Activated CD4-positive, CD25-positive, alpha-beta regulatory T cell treated with anti-CD3 and anti-CD28 coated beads, Interleukin-2, amount 50 U/mL, for 72 hours (primary cell): ENCODE data around the gene NDE1.
"Not testable (repeated sequence)": the region's sequence is repeated elsewhere in the genome, so short reads cannot be mapped to it uniquely, and the experiment has no call there.

ENCODE experiments used
- DNase-seq: peaks from one replicate; pipeline ENCODE4 v3.0.0; 2021

Gene NDE1, protein sequence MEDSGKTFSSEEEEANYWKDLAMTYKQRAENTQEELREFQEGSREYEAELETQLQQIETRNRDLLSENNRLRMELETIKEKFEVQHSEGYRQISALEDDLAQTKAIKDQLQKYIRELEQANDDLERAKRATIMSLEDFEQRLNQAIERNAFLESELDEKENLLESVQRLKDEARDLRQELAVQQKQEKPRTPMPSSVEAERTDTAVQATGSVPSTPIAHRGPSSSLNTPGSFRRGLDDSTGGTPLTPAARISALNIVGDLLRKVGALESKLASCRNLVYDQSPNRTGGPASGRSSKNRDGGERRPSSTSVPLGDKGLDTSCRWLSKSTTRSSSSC

DNA sequence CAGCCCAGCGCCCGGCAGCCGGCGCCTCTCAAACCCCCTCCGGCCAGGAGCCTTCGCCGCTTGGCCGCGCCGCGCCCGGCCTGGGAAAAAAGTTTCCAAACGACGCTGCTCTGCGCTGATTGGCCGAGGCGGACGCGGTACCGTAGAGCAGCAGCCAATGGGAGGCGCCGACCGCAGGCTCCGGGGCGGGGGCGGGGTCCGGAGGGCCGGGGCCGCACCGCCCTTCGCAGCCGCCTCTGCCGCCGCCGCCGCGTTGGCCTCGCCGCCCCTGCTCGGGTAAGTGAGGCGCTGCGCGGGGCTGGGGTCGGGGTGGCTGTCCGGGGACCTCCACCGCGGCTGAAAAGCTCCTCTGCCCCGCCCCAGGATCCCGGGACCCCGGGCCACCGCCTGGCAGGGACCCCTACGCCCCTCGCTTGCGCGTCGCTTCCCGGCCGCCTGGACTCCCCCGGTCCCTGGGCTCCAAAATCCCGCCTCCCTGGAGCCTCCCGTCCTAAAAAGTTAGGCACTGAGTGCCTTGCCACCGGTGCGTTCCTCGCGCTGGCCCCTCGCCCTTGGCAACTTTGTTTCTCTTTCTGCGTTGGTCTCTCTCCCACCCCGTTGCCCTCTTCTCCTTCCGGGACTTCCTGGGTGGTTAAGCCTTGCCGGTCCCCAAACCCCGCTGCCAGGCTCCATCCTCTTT lies at the start of gene NDE1:
NDE1 (plus strand) TSS at position 227 of the 679 bp plus-strand sequence. CDS start 14,534 bp downstream, outside the sequence.
- peak; percentile 82 for DNase-seq

DNA sequence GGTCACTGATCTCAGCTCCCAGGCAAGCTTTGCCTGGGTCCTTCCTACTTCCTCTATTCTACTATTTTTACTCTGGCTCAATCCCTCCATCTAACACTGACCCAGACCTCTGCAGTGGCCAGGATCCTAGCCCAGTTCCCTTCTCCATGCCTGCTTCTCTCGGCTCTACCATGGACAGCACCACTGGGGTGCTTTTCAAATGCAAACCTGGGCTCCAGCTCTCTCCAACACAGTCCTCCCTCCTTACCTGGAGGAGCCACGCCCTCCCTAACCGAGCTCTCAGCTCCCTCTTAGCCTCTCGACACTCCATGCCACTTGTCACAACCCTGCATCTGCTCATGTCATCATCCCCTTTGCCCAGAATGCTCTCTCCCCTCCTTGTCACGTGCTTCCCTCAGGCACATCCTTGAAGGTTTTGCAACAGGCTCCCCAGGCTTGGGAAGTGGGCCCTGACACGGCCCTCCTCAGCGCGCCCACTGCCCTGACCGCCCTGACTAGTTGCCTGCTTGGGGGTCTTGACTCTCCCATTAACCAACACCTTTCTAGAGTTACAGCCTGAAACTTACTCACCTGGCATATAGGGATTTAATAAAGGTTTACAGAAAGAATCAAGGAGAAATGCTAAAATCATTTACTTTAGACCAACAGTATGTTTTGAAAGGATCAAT lies 48.7 kb upstream of the NDE1 start:
- no peak for DNase-seq

DNA sequence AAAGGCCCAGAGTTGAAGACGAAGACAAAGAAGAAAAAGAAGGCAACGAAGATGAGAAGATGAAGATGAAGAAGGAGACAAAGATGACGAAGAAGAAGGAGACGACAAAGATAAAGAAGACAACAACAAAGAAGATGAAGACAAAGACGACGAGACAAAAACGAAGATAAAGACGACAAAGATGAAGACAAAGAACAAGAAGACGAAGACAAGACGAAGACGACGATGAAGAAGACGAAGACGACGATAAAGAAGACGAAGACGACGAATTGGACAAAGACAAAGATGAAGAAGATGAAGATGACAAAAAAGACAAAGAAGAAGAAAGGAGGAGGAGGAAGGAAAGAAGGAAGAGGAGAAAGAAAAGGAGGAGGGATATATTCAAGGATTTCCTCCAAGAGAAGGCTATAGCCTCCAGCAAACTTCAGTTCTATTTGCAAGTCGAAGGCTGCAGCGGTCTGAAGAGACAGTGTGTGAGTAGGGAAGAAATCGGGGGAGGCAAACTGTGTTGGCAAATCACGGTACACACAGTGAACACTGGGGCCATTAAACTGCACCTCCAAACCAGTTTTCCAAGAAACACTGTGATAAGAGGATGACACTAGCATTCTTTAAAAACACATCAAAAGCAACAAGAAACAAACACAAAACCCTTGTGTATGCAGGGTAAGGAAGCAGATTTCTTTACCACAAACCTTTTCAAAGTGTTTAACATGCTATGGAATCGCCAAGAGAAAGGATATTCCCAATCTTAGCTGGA lies 47.6 kb upstream of the NDE1 start:
- no peak for DNase-seq

DNA sequence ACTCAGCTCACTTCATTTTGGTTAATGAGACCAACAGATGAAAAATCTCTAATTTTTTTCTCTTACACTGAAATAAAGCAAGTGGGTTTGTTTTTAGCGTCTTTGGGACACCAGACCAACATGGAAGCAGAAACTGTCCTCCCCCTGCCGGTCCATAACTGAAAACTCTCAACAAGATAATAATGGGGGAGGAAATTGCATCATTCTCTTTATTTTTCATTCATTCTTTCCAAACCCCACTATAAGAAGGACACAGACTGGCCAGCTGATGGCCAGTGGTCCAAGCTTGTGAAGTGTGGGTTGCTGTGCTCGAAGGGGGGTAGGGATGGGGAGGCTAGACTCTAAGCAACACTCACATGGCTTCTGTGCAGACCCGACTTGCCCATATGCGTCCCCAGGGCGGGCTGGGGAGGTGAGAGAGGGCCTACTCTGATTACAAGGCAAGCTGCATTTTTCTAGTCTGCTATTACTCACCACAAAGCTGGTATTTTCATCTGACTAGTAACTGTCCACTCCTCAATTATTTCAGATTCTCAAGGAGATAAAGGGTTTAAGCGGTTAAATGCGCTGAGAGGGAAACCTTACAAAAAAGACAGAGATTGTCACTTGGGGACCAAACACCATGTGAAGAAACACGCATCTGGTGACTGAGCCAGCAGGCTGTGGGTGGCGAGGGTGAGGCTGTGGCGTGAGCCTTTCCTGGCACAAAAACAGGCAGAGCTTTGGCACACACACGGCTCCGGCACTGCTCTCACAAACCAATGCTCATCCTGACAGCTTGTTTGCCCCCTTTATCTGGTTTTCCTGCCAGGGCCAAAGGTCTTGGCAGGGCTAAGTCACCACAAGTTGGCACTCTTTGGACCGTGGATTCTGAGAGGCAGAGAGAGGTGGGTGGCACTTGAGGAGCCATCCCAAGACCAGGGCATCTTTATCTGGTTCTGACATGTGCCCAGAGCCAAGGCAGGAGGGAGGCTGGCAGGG lies 45.3 kb upstream of the NDE1 start:
- DNase-seq: no peak

DNA sequence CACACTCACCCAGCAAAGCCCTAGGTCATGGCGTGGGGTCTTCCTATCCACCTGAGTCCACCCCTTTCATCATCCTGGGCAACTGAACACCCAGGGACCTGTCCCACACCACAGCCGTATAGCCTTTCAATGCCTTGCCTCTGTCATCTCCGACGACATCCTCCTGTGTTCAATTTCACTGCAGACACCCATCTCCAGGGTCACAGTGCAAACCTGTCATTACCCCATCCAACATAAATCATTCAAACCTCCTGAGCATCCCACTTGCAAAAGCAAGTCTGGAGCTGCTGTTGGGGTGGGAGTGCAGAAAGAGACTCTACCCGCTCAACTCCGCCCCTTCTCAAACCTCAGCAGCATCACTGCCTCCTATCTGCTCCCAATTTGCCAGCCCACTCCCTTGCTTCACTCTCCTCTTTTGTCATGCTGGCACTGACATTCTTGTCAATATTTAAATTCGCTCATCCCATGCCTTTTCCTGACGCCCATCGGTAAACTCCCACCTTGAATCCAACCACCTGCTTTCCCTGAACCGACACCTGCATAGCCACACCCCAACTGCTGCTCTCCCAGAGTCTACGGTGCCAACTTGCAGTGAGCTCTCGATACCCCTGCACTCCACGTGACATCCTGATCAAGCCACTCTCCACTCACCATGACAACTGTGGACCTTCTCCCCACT lies 44.1 kb upstream of the NDE1 start:
- no peak for DNase-seq

DNA sequence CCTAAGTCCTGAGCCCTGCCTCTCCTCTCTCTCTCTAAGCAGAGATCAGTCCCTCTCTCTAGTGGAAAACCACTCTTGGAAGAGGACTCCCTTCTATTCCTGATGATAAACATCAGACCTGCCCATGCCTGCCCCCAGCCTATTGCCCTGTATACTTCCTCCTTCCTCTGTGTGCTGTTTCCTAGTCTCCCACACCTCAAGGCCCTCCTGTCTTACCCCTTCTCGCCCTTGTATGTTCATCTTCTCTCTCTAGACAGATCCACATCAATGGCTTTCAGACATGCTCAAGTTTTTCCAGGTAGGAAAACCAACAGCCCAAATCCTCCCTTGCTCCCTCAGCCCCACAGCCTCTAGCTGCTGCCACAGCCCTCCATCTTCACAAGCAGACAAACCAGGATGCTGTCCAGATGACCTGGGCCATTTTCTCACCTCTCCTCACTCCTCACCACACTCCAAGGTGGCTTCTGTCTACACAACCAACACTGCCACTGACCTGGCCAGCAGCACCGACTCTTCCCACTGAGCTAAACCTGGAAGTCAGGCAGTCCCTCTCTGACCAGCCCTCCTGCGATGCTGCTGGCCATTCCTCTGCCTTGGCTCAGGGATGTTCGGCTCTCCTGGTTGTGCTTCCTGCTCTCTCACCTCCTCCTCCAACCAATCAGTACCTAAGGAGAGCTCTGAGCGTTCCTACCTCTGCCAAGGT lies 43.4 kb upstream of the NDE1 start:
- no peak for DNase-seq

DNA sequence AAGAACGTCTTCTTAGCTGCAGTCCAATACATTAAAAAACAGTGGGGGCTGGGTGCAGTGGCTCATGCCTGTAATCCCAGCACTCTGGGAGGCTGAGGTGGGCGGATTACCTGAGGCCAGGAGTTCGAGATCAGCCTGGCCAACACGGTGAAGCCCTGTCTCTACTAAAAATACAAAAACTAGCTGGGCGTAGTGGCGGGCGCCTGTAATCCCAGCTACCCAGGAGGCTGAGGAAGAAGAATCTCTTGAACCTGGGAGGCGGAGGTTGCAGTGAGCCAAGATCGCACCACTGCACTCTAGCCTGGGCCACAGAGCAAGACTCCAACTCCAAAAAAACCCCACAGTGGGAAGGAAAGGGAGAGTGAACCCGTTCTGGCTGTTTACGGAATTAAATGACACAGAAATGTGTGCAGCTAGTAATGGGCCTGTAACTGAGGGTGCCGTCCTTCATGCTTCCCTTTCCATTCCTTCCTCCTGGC lies 42.8 kb upstream of the NDE1 start:
- not testable (repeated sequence) for DNase-seq

DNA sequence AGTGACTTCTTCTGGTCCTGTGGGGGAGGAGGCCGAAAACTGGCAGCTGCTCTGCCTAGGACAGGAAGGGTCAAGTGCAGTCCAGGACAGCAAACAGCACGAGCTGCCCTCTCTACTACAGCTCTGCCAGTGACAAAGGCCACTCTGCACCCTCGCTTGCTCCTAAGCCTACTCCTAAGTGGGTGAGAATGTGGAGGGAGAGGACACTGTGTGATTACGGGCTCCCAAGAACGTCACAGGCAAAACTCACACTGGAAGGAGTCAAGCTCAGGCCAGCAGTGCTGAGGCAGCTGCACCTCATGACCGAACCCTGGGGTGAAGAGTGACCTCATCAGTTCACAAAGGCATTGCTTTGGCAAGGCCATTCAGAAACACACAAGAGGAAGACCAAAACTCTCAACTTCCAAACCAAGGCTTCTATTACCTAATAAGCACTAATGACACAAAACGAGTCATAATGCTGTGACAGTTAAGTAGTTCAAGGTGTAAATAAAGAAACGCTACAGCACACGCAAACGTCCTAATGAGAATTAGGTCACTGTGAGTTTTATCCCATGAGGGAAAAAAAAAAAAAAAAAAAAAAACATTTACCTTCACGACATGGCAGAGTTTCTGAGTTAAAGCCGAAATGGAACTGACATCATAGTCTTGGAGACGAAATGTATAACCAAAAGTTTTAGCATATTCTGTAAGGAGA lies 42.2 kb upstream of the NDE1 start:
- DNase-seq: no peak

DNA sequence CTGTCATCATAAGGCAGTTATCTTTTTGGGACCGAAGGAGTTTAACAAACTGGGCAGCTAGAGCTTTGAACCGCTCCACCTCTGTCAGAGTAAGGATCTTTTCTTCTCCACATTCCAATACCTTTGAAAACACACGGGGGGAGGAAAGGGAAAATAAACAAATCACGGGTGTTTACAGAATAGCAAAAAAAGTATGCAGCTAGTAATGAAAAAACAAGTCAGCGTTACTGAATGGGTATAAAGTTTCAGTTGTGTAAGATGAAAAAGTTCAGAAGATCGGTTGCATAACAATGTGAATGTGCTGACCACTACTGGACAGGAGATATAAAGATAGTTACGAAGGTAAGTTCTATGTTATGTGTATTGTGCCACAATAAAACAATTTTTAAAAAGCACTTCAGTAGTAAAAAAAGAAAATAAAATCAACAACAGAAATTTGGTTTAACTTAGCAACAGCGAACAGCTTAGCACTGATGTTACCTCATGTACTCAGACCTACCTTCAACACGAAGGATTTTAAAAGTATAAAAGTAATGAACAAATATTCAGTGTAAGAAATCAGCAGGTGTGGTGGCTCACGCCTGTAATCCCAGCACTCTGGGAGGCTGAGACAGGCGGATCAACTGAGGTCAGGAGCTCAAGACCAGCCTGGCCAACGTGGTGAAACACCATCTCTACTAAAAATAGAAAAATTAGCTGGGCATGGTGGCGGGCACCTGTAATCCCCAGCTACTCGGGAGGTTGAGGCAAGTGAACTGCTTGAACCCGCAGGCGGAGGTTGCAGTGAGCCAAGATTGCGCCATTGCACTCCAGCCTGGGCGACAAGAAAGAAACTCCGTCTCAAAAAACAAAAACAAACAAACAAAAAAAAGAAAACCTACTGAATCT lies 41.4 kb upstream of the NDE1 start:
- DNase-seq: no peak

DNA sequence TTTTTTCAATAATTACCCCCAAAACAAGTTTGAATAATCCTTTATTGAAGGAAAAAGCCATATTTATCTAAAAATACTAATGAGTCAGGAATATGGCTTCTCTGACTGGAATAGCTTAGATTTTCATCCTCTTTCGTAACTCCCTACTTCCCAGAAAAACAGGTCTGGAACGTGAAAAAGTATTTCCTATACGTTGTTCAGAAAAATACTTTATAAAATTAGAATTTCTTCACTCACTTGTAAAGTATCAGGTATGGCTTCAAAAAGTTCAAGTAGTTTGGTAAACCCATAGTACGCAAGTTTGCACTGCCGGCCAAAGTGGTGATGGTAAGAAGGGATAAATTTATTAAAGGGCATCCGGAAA lies 40.8 kb upstream of the NDE1 start:
- DNase-seq: no peak

DNA sequence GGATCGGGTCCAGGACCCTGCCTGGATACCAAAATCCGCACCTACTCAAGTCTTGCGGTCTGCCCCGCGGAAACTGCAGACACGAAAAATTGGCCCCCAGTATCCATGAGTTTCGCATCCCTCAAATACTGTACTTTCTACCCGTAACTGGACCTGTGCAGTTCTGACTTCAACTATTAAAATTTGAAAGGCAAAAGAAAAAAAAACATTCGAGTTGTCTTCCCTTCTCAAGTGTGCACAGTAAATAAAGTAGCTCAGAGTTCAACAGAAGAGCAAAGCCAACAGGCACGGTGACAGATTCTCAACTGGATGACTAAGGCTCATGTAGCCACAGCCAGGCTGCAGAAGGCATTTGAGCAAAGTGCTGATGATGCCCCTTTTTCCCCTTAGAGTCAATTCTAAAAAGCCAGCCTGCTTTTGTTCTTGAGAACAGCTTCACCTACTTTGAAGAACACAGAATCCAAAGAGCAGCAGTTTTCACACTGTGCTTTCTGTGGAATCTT lies 39.6 kb upstream of the NDE1 start:
- DNase-seq: no peak

DNA sequence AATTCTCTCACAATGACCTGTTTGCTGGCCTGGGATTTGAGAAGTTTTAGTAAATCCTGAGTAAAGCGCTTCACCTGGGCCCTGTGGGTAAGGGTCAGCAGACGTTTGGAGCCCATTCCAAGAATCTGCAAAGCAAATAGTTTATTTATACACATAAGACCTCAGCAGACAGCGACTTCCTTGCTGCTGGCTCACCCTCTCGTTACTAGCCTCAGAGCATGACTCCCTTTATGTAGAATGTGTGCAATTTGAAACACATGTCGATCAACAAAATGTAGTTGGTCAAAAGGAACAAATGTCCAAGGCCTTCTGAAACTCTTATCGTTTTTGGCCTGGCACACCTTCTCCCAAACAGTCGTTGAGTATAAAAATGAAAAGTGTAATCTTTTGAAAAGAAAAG lies 38.4 kb upstream of the NDE1 start:
- no peak for DNase-seq

DNA sequence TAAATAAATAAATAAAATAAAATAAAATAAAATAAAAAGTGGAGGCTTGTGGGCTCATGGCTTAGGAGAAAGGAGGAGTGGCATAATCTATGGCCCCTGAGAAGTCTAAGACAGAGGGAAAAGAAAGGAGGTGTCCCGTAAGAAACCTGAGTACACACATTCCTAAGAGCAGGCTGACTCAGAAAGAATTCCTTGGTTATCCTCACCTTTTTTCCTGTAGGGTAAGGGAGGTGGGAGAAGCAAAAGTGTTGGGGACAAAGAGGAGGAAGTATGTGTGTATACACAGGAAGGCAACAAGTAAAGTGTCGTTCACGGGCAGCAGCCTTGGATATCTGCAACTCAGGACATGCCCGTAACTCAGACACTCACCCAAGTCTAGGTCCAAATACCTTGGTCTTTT lies 36.4 kb upstream of the NDE1 start:
- no peak for DNase-seq

DNA sequence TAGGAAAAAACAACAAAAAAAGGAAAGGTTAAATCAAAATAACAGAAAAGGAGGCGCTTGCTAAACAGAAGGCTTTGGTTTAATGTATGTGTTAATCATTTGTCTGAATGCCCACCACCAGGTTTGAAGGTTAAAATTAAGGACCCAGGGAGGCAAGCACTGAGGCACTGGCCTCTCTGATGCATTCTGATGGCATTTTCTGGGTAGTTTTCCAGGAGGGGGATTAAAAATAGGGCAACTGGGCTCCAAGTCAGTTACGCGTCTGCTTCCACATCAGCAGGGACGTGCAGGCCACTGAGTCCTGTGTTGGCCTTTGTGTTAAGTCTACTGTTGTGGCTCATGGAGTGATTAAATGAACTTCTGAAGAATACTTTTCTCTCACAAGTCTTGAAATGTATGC lies 34.0 kb upstream of the NDE1 start:
- DNase-seq: no peak

DNA sequence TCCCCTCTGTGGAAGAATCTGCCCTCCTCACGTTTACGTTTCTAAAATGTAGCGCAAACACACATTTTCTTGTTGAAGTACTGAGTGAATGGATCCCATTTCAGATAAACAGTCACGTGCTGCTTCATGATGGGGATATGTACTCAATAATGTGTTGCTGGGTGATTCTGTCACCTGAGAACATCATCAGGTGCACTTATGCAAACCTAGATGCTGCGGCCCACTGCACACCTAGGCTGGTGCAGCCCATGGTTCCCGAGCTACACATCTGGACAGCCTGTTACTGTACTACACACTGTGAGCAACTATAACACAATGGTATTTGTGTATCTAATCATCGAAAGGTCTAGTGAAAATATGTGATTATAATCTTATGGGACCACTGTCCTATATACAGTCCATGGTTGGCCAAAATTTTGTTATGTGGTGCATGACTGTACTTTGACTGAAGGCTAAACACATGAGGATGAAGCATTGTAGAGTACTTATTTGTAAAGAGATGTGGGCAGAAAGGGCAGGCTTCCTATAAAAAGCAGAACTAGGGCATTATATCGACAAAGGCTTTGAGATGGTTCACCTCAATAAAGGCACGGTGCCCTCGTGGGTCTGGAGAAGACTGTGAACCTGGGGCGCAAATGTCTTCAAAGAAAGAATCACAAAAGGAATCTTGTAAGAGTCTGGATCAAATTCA lies 33.4 kb upstream of the NDE1 start:
- DNase-seq: no peak

DNA sequence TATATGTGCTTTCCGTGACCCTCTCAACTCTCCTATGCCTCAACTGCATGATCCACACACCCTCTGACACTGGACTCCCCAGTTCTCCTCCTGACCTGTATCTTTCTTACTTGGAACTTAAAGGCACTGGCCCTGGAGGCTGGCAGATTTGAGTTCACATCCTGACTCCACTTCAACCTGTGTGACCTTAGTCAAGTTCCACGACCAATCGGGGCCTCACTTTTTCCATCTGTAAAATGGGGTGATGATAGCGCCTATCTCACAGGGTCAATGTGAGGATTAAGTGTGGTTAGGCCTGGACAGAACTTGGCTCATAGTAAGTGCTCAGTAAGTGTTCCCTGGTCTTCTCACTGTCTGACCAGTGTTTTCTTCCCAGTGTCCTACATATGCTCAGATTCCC lies 32.1 kb upstream of the NDE1 start:
- DNase-seq: no peak

DNA sequence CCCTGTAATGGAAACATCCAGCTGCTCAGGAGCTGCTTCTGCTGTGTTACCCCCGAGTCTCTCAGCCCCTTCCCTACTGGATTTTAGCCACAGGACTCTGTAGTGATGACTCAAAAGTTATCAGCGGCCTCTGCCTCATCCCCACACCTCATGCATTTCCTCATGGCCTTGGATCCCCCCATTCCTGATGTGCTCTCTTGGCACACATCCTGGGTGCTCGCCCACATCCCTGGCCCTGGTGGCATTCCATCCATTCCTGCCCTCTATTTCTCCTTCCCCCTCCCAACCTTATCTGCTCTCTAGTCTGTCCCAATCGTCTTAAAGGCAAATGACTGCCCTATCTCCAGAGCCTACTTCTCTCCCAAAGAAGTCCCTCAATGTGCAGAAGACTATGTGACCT lies 31.7 kb upstream of the NDE1 start:
- DNase-seq: no peak

DNA sequence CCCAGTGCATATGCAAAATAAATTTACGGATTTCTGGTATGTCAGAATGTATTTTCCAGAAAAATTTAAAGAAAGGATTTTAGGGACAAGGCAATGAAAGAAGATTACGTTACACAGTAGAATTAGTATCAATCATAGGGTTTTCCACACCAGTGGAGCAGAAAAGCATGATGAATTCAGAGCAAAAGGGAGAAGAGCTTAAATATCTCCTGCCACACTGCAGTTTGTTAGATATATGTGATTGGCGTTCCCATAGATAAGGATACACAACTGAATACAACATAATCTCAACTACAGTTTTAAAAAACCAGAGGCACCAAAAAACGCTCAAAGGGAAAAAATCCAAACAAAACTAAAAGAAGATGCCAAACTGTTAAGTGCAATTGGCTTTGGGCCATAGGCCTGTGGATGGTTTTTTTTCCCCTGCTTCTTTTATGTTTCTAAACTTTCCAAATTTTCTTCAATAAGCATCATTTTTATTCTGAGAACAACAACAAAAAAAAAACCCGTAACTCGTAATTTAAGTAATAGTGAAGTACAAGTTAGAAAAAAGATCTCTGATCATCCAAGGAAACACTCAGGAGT lies 29.3 kb upstream of the NDE1 start:
- DNase-seq: no peak
